GM12872 (cell line): ENCODE results near the gene GAS7.

Experiments used
- TF ChIP-seq, protein P1 (sequence below): IDR thresholded peaks from 3 replicates; pipeline ENCODE4 v1.5.1; 2011; ENCODE audit warnings: low read depth, mild to moderate bottlenecking, low read length, moderate library complexity; ENCODE audit not compliant: insufficient read depth

GAS7 gene

GRCh38 chr17:10170233-10170632 is 28.2 kb downstream of the GAS7 start:
- TF ChIP-seq, protein P1, sequence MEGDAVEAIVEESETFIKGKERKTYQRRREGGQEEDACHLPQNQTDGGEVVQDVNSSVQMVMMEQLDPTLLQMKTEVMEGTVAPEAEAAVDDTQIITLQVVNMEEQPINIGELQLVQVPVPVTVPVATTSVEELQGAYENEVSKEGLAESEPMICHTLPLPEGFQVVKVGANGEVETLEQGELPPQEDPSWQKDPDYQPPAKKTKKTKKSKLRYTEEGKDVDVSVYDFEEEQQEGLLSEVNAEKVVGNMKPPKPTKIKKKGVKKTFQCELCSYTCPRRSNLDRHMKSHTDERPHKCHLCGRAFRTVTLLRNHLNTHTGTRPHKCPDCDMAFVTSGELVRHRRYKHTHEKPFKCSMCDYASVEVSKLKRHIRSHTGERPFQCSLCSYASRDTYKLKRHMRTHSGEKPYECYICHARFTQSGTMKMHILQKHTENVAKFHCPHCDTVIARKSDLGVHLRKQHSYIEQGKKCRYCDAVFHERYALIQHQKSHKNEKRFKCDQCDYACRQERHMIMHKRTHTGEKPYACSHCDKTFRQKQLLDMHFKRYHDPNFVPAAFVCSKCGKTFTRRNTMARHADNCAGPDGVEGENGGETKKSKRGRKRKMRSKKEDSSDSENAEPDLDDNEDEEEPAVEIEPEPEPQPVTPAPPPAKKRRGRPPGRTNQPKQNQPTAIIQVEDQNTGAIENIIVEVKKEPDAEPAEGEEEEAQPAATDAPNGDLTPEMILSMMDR = no peak

DNA sequence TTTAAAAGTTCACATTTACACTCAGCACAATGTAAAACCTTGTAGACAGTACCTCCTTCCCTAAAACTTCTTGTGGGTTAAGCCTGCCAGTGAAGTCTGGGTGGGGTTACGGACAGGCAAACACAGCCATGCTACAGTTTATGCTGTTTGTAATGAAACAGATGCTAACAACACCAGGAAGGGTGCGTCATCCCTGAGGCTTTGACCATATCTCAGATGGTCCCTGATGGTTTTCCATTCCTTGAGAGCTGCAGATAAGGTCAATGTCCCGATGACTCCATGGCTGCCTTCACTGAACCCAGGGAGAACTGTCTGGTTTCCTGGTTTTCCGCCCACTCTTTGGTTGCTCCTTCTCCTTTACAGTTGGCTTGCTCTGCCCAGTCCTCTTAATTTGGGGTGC is 29.1 kb downstream of the GAS7 start:
- TF ChIP-seq, protein P1 = no peak

DNA sequence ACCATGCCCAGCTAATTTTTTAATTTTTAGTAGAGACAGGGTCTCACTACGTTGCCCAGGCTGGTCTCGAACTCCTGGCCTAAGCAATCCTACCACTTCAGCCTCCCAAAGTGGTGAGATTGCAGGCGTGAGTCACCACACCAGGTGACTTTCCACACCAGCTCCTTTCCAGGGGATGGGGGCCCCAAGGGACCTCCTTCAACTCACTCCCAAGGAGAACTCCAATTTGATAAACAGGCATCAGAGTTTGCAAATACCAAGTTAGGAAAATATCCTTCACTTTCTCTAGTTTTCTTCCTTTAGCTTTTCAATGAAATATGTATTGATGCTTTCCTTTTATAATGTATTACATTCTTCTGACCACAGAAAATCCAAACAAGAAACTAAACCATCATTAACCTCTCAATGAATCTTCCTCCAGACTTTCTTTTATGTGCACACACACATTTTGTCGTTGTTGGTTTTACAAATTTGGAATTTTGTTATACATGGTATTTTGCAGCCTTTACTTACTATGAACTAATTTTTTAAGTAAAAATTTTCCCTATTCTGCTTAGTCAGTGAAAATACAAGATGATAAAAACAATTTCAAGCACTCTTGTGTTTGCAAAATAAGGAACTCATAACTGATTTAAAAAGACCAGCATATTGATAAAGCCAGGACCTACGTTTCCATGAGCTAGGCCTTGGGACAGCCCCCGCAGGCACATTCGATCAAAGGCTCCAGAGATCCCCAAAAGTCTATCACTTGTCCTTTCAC is 32.0 kb downstream of the GAS7 start:
- TF ChIP-seq, protein P1 = no peak

DNA sequence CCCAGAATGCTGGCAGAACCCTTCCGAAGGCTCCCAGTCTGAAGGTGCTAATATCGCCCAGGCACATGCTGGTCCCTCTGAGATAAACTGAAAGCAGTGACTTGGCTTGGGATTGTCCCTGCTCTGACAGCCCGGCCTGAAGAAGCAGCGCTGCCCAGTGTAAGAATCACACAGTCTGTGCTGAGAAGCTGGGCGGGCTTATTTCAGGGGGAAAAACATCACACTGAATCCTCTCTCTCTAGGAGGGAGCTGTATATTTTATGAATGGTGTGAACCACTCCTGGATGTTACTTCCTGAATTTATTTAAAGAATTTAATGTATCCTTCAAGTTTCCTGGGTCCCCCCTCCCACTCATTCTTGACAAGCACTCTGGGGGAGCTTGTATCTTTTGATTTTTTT is 36.3 kb downstream of the GAS7 start:
- TF ChIP-seq, protein P1 = no peak

DNA sequence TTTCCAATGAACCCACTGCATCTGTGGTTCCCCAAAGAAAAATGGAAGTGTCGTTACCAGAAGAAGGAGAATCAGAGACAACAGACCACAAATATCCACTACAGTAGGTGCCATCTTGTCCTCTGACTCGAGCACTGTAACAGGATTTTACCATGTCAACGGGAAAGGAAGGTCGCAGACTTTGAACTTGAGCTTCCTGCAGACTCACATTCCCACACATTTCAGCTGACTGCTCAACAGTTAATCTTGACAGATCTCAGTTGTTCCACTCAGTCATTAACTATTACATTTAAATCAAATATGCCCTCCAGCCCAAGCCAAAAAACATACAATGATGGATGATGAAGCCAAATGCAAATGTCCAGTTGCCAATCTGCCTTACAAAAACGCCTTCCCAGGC is 37.0 kb downstream of the GAS7 start:
- TF ChIP-seq, protein P1 = no peak

- TF ChIP-seq, protein P1 = no peak
These were observed 41.3 kb downstream of the GAS7 start for GRCh38 chr17:10156948-10157607.

- TF ChIP-seq, protein P1 = no peak
These were observed 41.8 kb downstream of the GAS7 start for GRCh38 chr17:10156599-10156947.
